HG02588 (cell line): ENCODE results near the gene ALPG.
"Not testable (repeated sequence)": the region's sequence is repeated elsewhere in the genome, so short reads cannot be mapped to it uniquely, and the experiment has no call there.

Experiments used
- ATAC-seq: cut with Tn5 transposase; IDR thresholded peaks from one replicate; pipeline ENCODE4 v1.9.1; 2021; ENCODE audit warnings: mild to moderate bottlenecking, moderate library complexity; ENCODE audit not compliant: unreplicated experiment

The ALPG gene

GRCh38 chr2:232376713-232377112 lies 29.9 kb upstream of the ALPG start:
- no peak for ATAC-seq

- no peak for ATAC-seq
Measured at GRCh38 chr2:232377319-232377718, 29.3 kb upstream of the ALPG start.

GRCh38 chr2:232377841-232378734 lies 28.6 kb upstream of the ALPG start:
- no peak for ATAC-seq

- ATAC-seq, result not testable (repeated sequence)
Measured at GRCh38 chr2:232378735-232379151, 27.9 kb upstream of the ALPG start, which contains the start of gene ALPP. TSS of gene ALPP (plus strand) at chr2:232378751. CDS start at chr2:232378803, 52 bp downstream.

- not testable (repeated sequence) for ATAC-seq
Measured at GRCh38 chr2:232379610-232380590, 26.7 kb upstream of the ALPG start.

GRCh38 chr2:232381204-232382031 lies 25.2 kb upstream of the ALPG start:
- ATAC-seq, result not testable (repeated sequence)

GRCh38 chr2:232382331-232383225 lies 24.1 kb upstream of the ALPG start:
- ATAC-seq, result no peak

- no peak for ATAC-seq
Measured at GRCh38 chr2:232384466-232384865, 22.2 kb upstream of the ALPG start.

GRCh38 chr2:232385058-232385457 lies 21.6 kb upstream of the ALPG start:
- not testable (repeated sequence) for ATAC-seq

- no peak for ATAC-seq
Measured at GRCh38 chr2:232385660-232386489, 20.8 kb upstream of the ALPG start.

GRCh38 chr2:232386490-232386739 lies 20.2 kb upstream of the ALPG start:
- no peak for ATAC-seq

GRCh38 chr2:232386740-232387450 lies 19.7 kb upstream of the ALPG start:
- ATAC-seq, result no peak

GRCh38 chr2:232387451-232388171 lies 19.0 kb upstream of the ALPG start:
- ATAC-seq, result no peak

- no peak for ATAC-seq
Measured at GRCh38 chr2:232388324-232388891, 18.2 kb upstream of the ALPG start.

- no peak for ATAC-seq
Measured at GRCh38 chr2:232389327-232389726, 17.3 kb upstream of the ALPG start.

- ATAC-seq, result no peak
Measured at GRCh38 chr2:232390661-232391060, 16.0 kb upstream of the ALPG start.

GRCh38 chr2:232393556-232393955 lies 13.1 kb upstream of the ALPG start:
- ATAC-seq, result no peak
